GM21825 (cell line): ENCODE data around the gene HSPB8.

ENCODE experiments used
- ATAC-seq: cut with Tn5 transposase; IDR thresholded peaks from one replicate; pipeline ENCODE4 v1.9.1; 2021; ENCODE audit warnings: mild to moderate bottlenecking, moderate library complexity; ENCODE audit not compliant: unreplicated experiment

The HSPB8 gene

DNA sequence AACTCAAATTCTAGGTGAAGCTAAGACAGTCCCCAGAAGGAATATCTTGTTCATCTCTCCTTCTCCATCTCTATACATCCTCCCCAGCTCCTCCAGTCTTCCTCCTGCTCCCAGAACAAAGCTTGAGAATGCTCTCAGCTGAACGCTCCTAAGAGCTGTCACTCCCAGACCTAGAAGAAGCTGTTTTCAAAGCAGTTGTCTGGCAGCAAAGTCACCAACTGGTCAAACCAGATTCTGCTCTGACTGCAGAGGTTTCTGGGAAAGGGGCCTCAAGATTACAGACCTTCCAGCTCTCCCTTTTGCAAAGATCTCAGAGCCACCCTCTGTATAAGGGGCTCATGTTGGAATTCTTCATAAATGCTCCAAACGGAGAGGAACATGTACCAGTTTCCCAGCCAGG, 9.6 kb upstream of the HSPB8 start:
- ATAC-seq, result no peak

DNA sequence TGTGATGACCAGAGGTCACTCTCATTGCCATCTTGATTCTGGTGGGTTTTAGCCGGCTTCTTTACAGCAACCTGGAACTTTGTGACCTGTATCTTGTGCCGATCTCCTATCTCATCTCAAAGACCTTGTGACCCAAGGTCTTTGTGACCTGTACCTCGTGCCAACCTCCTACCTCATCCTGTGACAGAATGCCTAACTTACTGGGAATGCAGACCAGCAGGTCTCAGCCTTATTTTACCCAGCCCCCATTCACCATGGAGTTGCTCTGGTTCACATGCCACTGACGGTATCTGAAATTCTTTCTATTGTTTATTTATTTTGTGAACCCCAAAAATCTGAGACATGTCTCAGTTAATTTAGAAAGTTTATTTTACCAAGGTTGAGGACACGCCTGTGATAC, 7.4 kb upstream of the HSPB8 start:
- ATAC-seq, result no peak

GRCh38 chr12:119171691-119172425, 6.9 kb upstream of the HSPB8 start:
- ATAC-seq, result no peak

DNA sequence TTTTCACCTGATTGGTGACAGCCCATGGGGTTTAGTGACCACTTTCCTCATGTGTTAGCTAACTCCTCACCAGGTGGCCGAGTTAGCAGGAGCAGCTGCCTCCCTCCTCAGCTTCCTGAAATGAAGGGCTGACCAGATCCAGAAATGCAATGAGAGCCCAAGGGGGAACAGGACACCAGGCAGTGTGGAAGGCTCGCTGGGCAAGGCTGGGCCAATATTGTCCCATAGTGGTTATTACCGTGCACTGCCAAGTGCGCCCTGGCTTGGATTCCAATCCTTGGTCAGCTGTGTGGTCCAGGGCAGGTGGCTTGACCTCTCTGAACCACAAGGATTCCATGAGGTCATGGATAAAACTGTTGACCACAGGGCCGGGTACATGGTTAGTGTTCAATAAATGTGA, 3.6 kb upstream of the HSPB8 start:
- no peak for ATAC-seq

- ATAC-seq, result no peak
These were observed 2.3 kb upstream of the HSPB8 start for GRCh38 chr12:119176267-119177055.

DNA sequence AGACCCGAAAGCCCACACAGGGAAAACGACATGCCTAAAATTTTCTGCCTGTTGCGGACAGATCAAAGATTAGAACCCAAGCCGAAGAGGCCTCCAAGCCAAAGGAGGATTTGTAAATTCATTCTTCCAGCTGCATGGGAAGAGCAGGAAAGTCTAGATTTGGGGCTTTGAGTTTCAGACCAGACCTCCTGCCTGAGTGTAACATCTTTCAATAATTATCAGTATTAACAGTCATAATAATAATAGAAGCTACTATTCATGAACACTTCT, 1.7 kb upstream of the HSPB8 start:
- ATAC-seq, result no peak

GRCh38 chr12:119177724-119178380, 879 bp upstream of the HSPB8 start:
- no peak for ATAC-seq

DNA sequence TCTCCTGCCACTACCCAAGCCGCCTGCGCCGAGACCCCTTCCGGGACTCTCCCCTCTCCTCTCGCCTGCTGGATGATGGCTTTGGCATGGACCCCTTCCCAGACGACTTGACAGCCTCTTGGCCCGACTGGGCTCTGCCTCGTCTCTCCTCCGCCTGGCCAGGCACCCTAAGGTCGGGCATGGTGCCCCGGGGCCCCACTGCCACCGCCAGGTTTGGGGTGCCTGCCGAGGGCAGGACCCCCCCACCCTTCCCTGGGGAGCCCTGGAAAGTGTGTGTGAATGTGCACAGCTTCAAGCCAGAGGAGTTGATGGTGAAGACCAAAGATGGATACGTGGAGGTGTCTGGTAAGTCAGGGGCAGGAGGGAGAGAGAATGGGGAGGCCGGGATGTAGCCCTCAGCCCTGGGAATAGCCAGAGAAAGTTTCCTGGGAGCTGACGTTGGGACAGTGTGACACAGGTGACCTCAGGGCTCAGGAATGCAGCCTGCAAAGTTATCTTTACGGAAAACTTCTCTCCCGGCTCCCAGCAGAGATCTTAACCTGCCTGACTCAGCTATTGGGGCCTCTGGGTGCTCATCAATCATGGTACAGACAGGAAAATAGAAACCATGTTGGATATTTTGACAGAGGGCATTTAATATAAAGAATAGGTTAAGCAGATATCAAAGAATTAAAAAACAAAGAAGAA, 747 bp downstream of the HSPB8 start:
- ATAC-seq, result no peak

DNA sequence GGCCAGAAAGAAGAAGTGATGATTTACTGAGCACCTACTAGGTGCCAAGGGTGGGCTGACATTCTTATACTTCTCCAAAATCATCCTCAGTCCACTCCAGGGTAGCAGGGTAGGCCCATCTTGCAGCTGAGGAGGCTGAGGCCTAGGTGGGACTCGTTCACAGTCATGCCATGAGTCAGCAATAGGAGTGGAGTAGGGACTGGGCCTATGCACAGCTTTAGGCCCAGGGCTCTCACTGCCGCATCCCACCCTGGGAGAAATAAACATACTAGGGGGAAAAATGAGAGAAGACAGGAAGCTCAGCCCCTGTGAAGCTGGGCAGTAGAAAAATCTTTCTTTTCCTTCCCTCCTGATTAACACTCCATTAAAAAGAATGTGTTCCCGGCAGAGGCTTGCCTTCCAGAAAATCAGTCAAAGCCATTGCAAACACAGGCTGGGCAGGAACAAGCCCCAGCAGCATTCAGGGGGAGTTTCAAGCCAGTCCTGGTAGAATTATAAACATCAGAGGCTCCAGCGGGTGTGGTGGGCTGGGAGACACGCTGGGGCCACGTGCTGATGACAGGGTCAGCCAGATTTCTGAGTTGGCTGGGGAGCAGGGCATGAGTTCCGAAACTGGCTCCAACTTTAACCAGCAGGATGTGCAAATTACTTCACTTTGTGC, 1.8 kb downstream of the HSPB8 start:
- ATAC-seq, result no peak

GRCh38 chr12:119181202-119181601, 2.5 kb downstream of the HSPB8 start:
- ATAC-seq, result no peak

GRCh38 chr12:119181944-119182343, 3.2 kb downstream of the HSPB8 start:
- no peak for ATAC-seq

GRCh38 chr12:119182701-119183493, 4.2 kb downstream of the HSPB8 start:
- ATAC-seq, result no peak

- no peak for ATAC-seq
These were observed 5.4 kb downstream of the HSPB8 start for GRCh38 chr12:119183942-119184695.

DNA sequence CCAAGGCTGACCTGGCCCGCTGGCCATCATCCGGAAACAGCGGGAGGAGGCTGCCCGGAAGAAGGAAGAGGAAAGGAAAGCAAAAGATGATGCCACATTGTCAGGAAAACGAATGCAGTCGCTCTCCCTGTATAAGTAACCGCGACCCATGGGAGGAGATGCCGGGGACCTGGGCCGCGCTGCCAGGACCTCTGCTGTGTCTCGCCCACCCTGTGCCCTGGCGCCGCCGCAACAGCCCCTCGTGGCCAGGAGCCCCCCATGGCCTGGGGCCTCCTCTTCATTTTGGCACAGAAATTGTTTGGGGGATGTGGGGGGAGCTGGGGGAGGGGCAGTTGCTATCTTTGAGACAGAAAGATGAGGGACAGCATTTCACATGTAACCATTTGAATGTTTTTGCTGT, 16.5 kb downstream of the HSPB8 start:
- no peak for ATAC-seq

- no peak for ATAC-seq
These were observed 19.7 kb downstream of the HSPB8 start for GRCh38 chr12:119198440-119198839.

GRCh38 chr12:119200601-119201000, 21.9 kb downstream of the HSPB8 start:
- ATAC-seq, result no peak

DNA sequence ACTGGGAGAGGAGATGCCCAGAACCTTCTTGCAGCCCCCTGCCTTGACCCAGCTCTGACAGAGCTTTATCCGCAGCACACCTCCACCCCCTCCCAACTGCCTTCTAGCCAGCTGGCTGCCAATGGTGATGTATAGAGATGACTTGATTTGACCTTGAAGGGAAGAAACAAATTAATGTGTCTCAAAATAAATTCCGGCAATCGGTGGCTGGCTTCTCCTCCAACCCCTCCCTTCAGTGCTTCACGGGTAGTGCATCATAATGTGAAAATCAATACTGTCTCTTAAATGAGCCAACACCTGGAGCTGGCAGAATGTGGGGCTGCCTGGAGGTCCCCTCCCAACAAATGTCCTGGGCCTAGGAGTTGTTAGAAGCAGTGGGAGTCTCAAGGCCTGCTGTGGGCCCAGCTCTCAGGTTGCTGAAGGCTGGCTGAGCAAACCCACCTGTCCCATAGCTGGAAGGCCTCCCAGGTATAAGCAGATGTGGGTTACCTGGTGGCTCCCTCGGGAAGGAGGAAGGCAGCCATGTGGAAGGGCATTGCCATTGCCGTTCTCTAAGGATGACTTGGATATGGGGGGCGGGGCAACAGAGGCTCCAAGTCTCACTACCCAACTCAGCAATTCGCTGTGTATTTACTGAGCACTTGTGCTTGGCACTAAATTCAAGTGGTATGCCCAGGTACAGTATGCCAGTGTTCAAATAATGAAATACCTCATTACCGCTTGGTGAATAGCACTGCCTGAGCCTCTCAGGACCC, 23.2 kb downstream of the HSPB8 start:
- ATAC-seq, result no peak

GRCh38 chr12:119202544-119202943, 23.8 kb downstream of the HSPB8 start:
- ATAC-seq, result no peak

DNA sequence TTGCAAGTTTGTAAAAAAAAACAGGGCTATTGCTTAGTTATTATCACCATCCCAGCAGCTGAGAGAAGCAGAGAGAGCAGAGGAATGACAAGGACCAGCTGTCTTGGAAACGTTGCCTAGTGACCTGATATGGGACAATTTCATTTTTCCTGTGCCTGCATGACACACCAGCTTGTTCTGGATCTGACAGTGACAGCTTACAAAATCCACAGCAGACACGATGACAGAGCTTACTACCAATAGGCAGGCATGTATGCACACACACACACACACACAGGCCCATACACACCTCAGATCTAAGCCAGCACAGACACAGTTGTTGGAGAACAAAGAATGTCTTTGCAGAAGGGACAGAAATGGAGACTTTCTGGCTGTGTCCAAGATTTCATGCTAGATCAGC, 25.4 kb downstream of the HSPB8 start:
- ATAC-seq, result no peak
